Stomach (tissue), 9 donors: ENCODE measurements around the gene CTNNA1. TPM values are rescaled to one million over a fixed set of nuclear protein-coding genes. Genes with fewer than 3 reads are reported as not detected.

Experiments
- DNase-seq, 2 donors: peaks; one replicate each; pipeline versions ENCODE4 v3.0.0 to v3.0.0-alpha.2; 2013 to 2019
- H3K27ac ChIP-seq, 5 donors: fragments of 200-600 bp in 4 of 5; sonication (generic) in 4 of 5; one replicate each; pipeline ENCODE4 v1.5.1; 2013 to 2019; ENCODE audit warnings: mild to moderate bottlenecking in 1 of 5, moderate library complexity in 1 of 5
- H3K27me3 ChIP-seq, 3 donors: fragments of 200-600 bp; sonication (generic); one replicate each; pipeline ENCODE4 v1.5.1; 2017 to 2019; ENCODE audit warnings: mixed run types in 1 of 3
- H3K36me3 ChIP-seq, 4 donors: fragments of 200-600 bp; sonication (generic); 1 replicate in 3 of 4; 2 replicates in 1 of 4; pipeline ENCODE4 v1.5.1; 2016 to 2019
- H3K4me1 ChIP-seq, 4 donors: fragments of 200-600 bp; sonication (generic); one replicate each; pipeline ENCODE4 v1.5.1; 2016 to 2019
- H3K4me3 ChIP-seq, 4 donors: fragments of 200-600 bp; sonication (generic) in 3 of 4; one replicate each; pipeline ENCODE4 v1.5.1; 2016 to 2019; ENCODE audit warnings: mild to moderate bottlenecking in 1 of 4
- H3K9me3 ChIP-seq, 4 donors: fragments of 200-600 bp; sonication (generic); one replicate each; pipeline ENCODE4 v1.5.1; 2016 to 2019
- EP300 ChIP-seq: sonication (generic); formaldehyde crosslinking; IDR thresholded peaks from one replicate; pipeline ENCODE4 v1.6.1; 2017; ENCODE audit warnings: antibody characterized with exemption
- POLR2A ChIP-seq, 4 donors: fragments of 450-650 bp; IDR thresholded peaks; one replicate each; pipeline ENCODE4 v1.6.1; 2016; ENCODE audit warnings: antibody characterized with exemption in 4 of 4, control low read depth in 2 of 4, mild to moderate bottlenecking in 1 of 4, moderate library complexity in 1 of 4
- POLR2AphosphoS5 ChIP-seq, 3 donors: sonication (generic); formaldehyde crosslinking; IDR thresholded peaks; one replicate each; pipeline ENCODE4 v1.6.1; 2016; ENCODE audit warnings: antibody characterized with exemption in 3 of 3
- WGBS, 5 donors: extraction: QIAGEN DNeasy Blood & Tissue Kit in 3 of 5; methylation state at CpG; one replicate each; pipeline versions ENCODE4 v1.1.5 to v1.1.7; 2013 to 2018; 5-methylcytosine and 5-hydroxymethylcytosine counted together
- intact Hi-C: fragments of 100-400 bp; cut with DNase I; formaldehyde crosslinking; loops from one replicate; pipeline ENCODE4 v1.15.1; 2023; ENCODE audit warnings: low total_unique reads
- polyA plus RNA-seq, 3 donors: library from polyadenylated mRNA; stranded (reverse); fragments of 200-250 nt; gene quantifications; one replicate each; pipeline ENCODE4 v1.2.3, GENCODE V29; 2013
- total RNA-seq, 5 donors: library from RNA; depleted of rRNA; stranded (reverse); fragments of >200 nt; gene quantifications; one replicate each; pipeline versions ENCODE4 v1.1.0 to v1.2.3, GENCODE V29; 2014 to 2016
- TF ChIP-seq, protein P1 (sequence below), 7 experiments: fragments of 450-650 bp in 4 of 7; fragments of 200-600 bp in 3 of 7; sonication (generic) in 3 of 7; IDR thresholded peaks; one replicate each; pipeline ENCODE4 v1.5.1; 2016 to 2019; ENCODE audit warnings: antibody characterized with exemption in 7 of 7, control low read depth in 2 of 7, mild to moderate bottlenecking in 1 of 7
- donor health status: healthy with polysubstance abuse.
- donor health status: Bipolar disorder and iron deficiency.
- donor health status: healthy.

The CTNNA1 gene
- total and polyA plus RNA-seq, 8 donors = 88.7 to 531 (median 214) TPM

GRCh38 chr5:138884094-138884493, 130.9 kb downstream of the CTNNA1 start:
- Histone ChIP-seq H3K4me1 (peaks cover 0 to 26% (median 5%) of the 10 kb centered on the region in 4 donors), H3K27me3 (no peaks in the 10 kb centered on the region), H3K36me3 (peaks cover 16 to 34% (median 33%) of the 10 kb centered on the region in 4 donors), H3K27ac (no peak overlapping the region), H3K9me3 (no peaks in the 10 kb centered on the region), H3K4me3 (no peak overlapping the region)
- intact Hi-C loops = no loop called here
- no peak for TF ChIP-seq POLR2AphosphoS5 (IDR thresholded peaks at IDR 0.05)
- TF ChIP-seq, protein P1, sequence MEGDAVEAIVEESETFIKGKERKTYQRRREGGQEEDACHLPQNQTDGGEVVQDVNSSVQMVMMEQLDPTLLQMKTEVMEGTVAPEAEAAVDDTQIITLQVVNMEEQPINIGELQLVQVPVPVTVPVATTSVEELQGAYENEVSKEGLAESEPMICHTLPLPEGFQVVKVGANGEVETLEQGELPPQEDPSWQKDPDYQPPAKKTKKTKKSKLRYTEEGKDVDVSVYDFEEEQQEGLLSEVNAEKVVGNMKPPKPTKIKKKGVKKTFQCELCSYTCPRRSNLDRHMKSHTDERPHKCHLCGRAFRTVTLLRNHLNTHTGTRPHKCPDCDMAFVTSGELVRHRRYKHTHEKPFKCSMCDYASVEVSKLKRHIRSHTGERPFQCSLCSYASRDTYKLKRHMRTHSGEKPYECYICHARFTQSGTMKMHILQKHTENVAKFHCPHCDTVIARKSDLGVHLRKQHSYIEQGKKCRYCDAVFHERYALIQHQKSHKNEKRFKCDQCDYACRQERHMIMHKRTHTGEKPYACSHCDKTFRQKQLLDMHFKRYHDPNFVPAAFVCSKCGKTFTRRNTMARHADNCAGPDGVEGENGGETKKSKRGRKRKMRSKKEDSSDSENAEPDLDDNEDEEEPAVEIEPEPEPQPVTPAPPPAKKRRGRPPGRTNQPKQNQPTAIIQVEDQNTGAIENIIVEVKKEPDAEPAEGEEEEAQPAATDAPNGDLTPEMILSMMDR (IDR thresholded peaks at IDR 0.05) = no peak
- no peak for DNase-seq
- WGBS, 5 donors = 57 to 89% (median 68%) methylated on average over 1 of the region's 1 CpG

GRCh38 chr5:138884554-138884953, 131.3 kb downstream of the CTNNA1 start:
- Histone ChIP-seq H3K4me1 (peaks cover 0 to 26% (median 5%) of the 10 kb centered on the region in 4 donors), H3K36me3 (peaks cover 20 to 38% (median 38%) of the 10 kb centered on the region in 4 donors), H3K27me3 (no peaks in the 10 kb centered on the region), H3K9me3 (no peaks in the 10 kb centered on the region), H3K27ac (no peak overlapping the region), H3K4me3 (no peak overlapping the region)
- TF ChIP-seq POLR2A (IDR thresholded peaks at IDR 0.05) (no peak), EP300 (no peak), POLR2AphosphoS5 (IDR thresholded peaks at IDR 0.05) (no peak)
- TF ChIP-seq, protein P1 (IDR thresholded peaks at IDR 0.05) = no peak
- DNase-seq = no peak
- intact Hi-C loops = no loop called here

DNA sequence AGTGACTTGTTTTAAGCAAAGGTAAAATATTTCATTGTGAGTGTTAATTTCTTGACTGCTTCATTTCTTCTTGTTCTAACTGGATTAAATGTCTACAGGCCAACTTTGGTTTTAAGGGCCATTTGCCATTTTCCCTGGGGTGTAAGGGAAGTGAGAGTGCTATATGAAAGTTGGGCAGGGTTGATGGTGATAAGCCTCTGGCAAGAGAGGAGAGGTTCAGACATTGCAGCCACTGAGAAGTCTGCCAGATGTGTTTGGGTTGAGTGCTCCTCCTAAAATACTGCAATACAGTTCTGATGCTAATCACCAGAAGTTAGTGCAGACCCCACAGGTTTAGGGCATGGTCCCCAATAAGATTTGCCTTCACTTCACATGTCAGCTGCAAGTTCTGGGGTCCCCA, 136.8 kb downstream of the CTNNA1 start:
- TF ChIP-seq, protein P1 (IDR thresholded peaks at IDR 0.05) = no peak
- TF ChIP-seq POLR2A (IDR thresholded peaks at IDR 0.05) (no peak), EP300 (no peak), POLR2AphosphoS5 (IDR thresholded peaks at IDR 0.05) (no peak)
- H3K36me3 ChIP-seq = peaks cover 20 to 90% (median 76%) of the 10 kb centered on the region in 4 donors
- H3K27ac ChIP-seq = no peak overlapping the region
- H3K27me3 ChIP-seq = no peaks in the 10 kb centered on the region
- peaks cover 0 to 4% (median 0%) of the 10 kb centered on the region in 4 donors for H3K4me1 ChIP-seq
- H3K4me3 ChIP-seq = no peak overlapping the region
- intact Hi-C loops = no loop called here
- H3K9me3 ChIP-seq = peaks cover 0 to 8% (median 0%) of the 10 kb centered on the region in 4 donors
- no peak for DNase-seq

DNA sequence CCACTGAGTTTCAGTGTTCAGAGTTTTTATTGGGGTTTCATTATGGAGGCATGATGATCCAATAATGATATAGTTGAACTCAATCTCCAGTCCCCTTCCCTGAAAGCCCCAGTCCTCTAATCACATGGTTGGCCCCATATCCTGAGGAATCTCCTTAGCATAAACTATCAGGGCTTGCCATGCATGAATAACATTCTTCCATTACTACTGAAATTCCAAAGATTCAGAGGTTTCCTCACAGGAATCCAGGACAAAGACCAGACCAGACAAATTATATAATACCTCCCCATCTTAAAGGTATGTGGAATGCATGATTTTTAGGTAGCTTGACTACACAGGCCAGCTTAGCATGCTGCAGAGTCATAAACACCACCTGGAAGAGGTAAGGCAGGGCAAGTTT, 137.4 kb downstream of the CTNNA1 start:
- intact Hi-C loops = no loop called here
- Histone ChIP-seq H3K27ac (no peak overlapping the region), H3K27me3 (no peaks in the 10 kb centered on the region), H3K36me3 (peaks cover 20 to 96% (median 77%) of the 10 kb centered on the region in 4 donors), H3K9me3 (peaks cover 0 to 8% (median 0%) of the 10 kb centered on the region in 4 donors), H3K4me3 (no peak overlapping the region), H3K4me1 (no peaks in the 10 kb centered on the region)
- TF ChIP-seq, protein P1 (IDR thresholded peaks at IDR 0.05) = no peak
- TF ChIP-seq EP300 (no peak), POLR2AphosphoS5 (IDR thresholded peaks at IDR 0.05) (no peak), POLR2A (IDR thresholded peaks at IDR 0.05) (no peak)
- DNase-seq = no peak
